Measurements from ENCODE around the gene ATXN7L2. TPM values are rescaled to one million over a fixed set of nuclear protein-coding genes. Genes with fewer than 3 reads are reported as not detected.

ATXN7L2 gene
- total and polyA plus RNA-seq, 4 donors: 0.61 to 1.7 (median 1.3) TPM

DNA sequence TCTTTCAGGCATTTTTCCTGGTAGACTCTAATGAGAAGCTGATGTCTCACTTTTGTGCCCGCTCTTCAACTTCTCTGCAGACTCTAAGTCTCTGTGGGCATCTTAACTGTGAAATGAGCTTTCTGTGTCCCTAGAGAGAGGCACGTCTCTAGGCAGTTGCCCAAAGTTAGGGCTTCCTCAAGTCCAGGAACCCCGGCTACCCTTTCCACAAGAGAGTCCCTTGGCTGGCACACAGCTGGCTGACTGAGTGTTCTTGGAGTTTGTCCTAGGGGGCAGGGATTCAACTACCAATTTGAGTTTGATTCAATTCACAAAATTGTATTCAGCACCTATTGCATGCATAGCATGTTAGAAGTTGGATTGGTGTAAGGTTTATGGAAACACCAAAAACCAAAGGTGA, 57.4 kb downstream of the ATXN7L2 start:
- Histone ChIP-seq H3K36me3 (ENCODE audit: control insufficient read depth in 4 of 4, insufficient read depth in 3 of 4, low read depth in 1 of 4, low read length in 3 of 4) (no peaks in the 10 kb centered on the region), H3K4me3 (ENCODE audit: low read depth in 1 of 3, low read length in 3 of 3) (no peak overlapping the region), H3K4me1 (ENCODE audit: control insufficient read depth in 4 of 4, insufficient read depth in 4 of 4, low read length in 3 of 4) (peaks cover 0 to 12% (median 10%) of the 10 kb centered on the region in 4 donors), H3K27me3 (ENCODE audit: control insufficient read depth in 4 of 4, insufficient read depth in 4 of 4, low read length in 3 of 4) (no peaks in the 10 kb centered on the region), H3K9me3 (ENCODE audit: control insufficient read depth in 4 of 4, low read length in 3 of 4) (no peaks in the 10 kb centered on the region), H3K27ac (ENCODE audit: low read depth in 1 of 2, low read length in 2 of 2) (no peak overlapping the region), H3K9ac (ENCODE audit: low read depth in 1 of 2, low read length in 2 of 2) (no peak overlapping the region)
- TF ChIP-seq FOXA1 (IDR thresholded peaks at IDR 0.05): no peak
- TF ChIP-seq EGR1 (IDR thresholded peaks at IDR 0.05; ENCODE audit: low read depth in 2 of 2): no peak
- TF ChIP-seq, protein P1, sequence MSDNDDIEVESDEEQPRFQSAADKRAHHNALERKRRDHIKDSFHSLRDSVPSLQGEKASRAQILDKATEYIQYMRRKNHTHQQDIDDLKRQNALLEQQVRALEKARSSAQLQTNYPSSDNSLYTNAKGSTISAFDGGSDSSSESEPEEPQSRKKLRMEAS (IDR thresholded peaks at IDR 0.05): no peak
- no peak for TF ChIP-seq JUND (IDR thresholded peaks at IDR 0.05)
- TF ChIP-seq RAD21 (IDR thresholded peaks at IDR 0.05): no peak
- TF ChIP-seq, protein P2, sequence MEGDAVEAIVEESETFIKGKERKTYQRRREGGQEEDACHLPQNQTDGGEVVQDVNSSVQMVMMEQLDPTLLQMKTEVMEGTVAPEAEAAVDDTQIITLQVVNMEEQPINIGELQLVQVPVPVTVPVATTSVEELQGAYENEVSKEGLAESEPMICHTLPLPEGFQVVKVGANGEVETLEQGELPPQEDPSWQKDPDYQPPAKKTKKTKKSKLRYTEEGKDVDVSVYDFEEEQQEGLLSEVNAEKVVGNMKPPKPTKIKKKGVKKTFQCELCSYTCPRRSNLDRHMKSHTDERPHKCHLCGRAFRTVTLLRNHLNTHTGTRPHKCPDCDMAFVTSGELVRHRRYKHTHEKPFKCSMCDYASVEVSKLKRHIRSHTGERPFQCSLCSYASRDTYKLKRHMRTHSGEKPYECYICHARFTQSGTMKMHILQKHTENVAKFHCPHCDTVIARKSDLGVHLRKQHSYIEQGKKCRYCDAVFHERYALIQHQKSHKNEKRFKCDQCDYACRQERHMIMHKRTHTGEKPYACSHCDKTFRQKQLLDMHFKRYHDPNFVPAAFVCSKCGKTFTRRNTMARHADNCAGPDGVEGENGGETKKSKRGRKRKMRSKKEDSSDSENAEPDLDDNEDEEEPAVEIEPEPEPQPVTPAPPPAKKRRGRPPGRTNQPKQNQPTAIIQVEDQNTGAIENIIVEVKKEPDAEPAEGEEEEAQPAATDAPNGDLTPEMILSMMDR (IDR thresholded peaks at IDR 0.05; ENCODE audit: low read depth, low read length, missing input control): no peak
- no peak for TF ChIP-seq SP1 (IDR thresholded peaks at IDR 0.05)
- TF ChIP-seq HNF4G (IDR thresholded peaks at IDR 0.05): no peak
- no peak for TF ChIP-seq HNF4A (conservative IDR thresholded peaks at IDR 0.05)
- TF ChIP-seq, protein P3, sequence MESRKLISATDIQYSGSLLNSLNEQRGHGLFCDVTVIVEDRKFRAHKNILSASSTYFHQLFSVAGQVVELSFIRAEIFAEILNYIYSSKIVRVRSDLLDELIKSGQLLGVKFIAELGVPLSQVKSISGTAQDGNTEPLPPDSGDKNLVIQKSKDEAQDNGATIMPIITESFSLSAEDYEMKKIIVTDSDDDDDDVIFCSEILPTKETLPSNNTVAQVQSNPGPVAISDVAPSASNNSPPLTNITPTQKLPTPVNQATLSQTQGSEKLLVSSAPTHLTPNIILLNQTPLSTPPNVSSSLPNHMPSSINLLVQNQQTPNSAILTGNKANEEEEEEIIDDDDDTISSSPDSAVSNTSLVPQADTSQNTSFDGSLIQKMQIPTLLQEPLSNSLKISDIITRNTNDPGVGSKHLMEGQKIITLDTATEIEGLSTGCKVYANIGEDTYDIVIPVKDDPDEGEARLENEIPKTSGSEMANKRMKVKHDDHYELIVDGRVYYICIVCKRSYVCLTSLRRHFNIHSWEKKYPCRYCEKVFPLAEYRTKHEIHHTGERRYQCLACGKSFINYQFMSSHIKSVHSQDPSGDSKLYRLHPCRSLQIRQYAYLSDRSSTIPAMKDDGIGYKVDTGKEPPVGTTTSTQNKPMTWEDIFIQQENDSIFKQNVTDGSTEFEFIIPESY (IDR thresholded peaks at IDR 0.05): no peak
- TF ChIP-seq, protein P4, sequence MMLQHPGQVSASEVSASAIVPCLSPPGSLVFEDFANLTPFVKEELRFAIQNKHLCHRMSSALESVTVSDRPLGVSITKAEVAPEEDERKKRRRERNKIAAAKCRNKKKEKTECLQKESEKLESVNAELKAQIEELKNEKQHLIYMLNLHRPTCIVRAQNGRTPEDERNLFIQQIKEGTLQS (IDR thresholded peaks at IDR 0.05): no peak
- TF ChIP-seq, protein P5, sequence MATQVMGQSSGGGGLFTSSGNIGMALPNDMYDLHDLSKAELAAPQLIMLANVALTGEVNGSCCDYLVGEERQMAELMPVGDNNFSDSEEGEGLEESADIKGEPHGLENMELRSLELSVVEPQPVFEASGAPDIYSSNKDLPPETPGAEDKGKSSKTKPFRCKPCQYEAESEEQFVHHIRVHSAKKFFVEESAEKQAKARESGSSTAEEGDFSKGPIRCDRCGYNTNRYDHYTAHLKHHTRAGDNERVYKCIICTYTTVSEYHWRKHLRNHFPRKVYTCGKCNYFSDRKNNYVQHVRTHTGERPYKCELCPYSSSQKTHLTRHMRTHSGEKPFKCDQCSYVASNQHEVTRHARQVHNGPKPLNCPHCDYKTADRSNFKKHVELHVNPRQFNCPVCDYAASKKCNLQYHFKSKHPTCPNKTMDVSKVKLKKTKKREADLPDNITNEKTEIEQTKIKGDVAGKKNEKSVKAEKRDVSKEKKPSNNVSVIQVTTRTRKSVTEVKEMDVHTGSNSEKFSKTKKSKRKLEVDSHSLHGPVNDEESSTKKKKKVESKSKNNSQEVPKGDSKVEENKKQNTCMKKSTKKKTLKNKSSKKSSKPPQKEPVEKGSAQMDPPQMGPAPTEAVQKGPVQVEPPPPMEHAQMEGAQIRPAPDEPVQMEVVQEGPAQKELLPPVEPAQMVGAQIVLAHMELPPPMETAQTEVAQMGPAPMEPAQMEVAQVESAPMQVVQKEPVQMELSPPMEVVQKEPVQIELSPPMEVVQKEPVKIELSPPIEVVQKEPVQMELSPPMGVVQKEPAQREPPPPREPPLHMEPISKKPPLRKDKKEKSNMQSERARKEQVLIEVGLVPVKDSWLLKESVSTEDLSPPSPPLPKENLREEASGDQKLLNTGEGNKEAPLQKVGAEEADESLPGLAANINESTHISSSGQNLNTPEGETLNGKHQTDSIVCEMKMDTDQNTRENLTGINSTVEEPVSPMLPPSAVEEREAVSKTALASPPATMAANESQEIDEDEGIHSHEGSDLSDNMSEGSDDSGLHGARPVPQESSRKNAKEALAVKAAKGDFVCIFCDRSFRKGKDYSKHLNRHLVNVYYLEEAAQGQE (IDR thresholded peaks at IDR 0.05): no peak
- TF ChIP-seq YY1 (IDR thresholded peaks at IDR 0.05): no peak
- no peak for TF ChIP-seq FOXA2 (IDR thresholded peaks at IDR 0.05)
- TF ChIP-seq TAF1 (conservative IDR thresholded peaks at IDR 0.05): no peak
- WGBS: 63% methylated on average over 3 of the region's 3 CpGs
- no peak for DNase-seq (ENCODE audit: low spot score)

Other genes with a start within 250 kb of the ATXN7L2 start
- gene CELSR2, start 234.4 kb upstream of the ATXN7L2 start, total RNA-seq: 1 to 10 TPM; 1.5 to 1.6 TPM
- under 1 TPM; 0.73 to 0.78 TPM for gene CELSR2, start 234.4 kb upstream of the ATXN7L2 start, polyA plus RNA-seq
- gene PSRC1, start 200.8 kb upstream of the ATXN7L2 start, total RNA-seq: 1 to 10 TPM in 1 of 2 donors, under 1 TPM in 1; 0.25 to 2.6 TPM
- gene PSRC1, start 200.8 kb upstream of the ATXN7L2 start, polyA plus RNA-seq: 1 to 10 TPM in 1 of 2 donors, under 1 TPM in 1; 0.76 to 1.4 TPM
- not detected for gene MYBPHL, start 176.9 kb upstream of the ATXN7L2 start, total RNA-seq
- gene MYBPHL, start 176.9 kb upstream of the ATXN7L2 start, polyA plus RNA-seq: not detected
- 10 to 100 TPM in 1 of 2 donors, 1 to 10 TPM in 1; 5.4 to 10.6 TPM for gene SORT1, start 86.0 kb upstream of the ATXN7L2 start, total RNA-seq
- 1 to 10 TPM; 1.0 to 1.3 TPM for gene SORT1, start 86.0 kb upstream of the ATXN7L2 start, polyA plus RNA-seq
- 10 to 100 TPM; 26.3 to 73.2 TPM for gene PSMA5, start 57.5 kb upstream of the ATXN7L2 start, total RNA-seq
- gene PSMA5, start 57.5 kb upstream of the ATXN7L2 start, polyA plus RNA-seq: 10 to 100 TPM; 62.5 to 88.6 TPM
- gene SYPL2, start 17.4 kb upstream of the ATXN7L2 start, total RNA-seq: 1 to 10 TPM in 1 of 2 donors, under 1 TPM in 1; 0.14 to 4.4 TPM
- gene SYPL2, start 17.4 kb upstream of the ATXN7L2 start, polyA plus RNA-seq: 1 to 10 TPM; 3.0 to 4.7 TPM
- 1 to 10 TPM; 2.5 to 2.8 TPM for gene CYB561D1, start 10.2 kb downstream of the ATXN7L2 start, total RNA-seq
- 1 to 10 TPM; 1.3 to 1.5 TPM for gene CYB561D1, start 10.2 kb downstream of the ATXN7L2 start, polyA plus RNA-seq
- 1 to 10 TPM in 1 of 2 donors, under 1 TPM in 1; 0.75 to 4.6 TPM for gene AMIGO1, start 25.8 kb downstream of the ATXN7L2 start, total RNA-seq
- 1 to 10 TPM; 1.7 to 2.0 TPM for gene AMIGO1, start 25.8 kb downstream of the ATXN7L2 start, polyA plus RNA-seq
- not detected for gene GPR61, start 56.0 kb downstream of the ATXN7L2 start, total RNA-seq
- gene GPR61, start 56.0 kb downstream of the ATXN7L2 start, polyA plus RNA-seq: under 1 TPM in 1 of 2 donors, not detected in 1; 0.32 TPM
- gene GNAI3, start 64.7 kb downstream of the ATXN7L2 start, total RNA-seq: 1 to 10 TPM; 6.4 to 6.5 TPM
- 1 to 10 TPM; 1.9 to 2.2 TPM for gene GNAI3, start 64.7 kb downstream of the ATXN7L2 start, polyA plus RNA-seq
- under 1 TPM; 0.09 to 0.17 TPM for gene GNAT2, start 135.7 kb downstream of the ATXN7L2 start, total RNA-seq
- gene GNAT2, start 135.7 kb downstream of the ATXN7L2 start, polyA plus RNA-seq: under 1 TPM in 1 of 2 donors, not detected in 1; 0.17 TPM
- 10 to 100 TPM; 19.2 to 87.4 TPM for gene AMPD2, start 135.9 kb downstream of the ATXN7L2 start, total RNA-seq
- gene AMPD2, start 135.9 kb downstream of the ATXN7L2 start, polyA plus RNA-seq: 10 to 100 TPM; 20.2 to 25.2 TPM
- 10 to 100 TPM; 12.2 to 42.8 TPM for gene GSTM4, start 172.2 kb downstream of the ATXN7L2 start, total RNA-seq
- 10 to 100 TPM; 25.5 to 36.2 TPM for gene GSTM4, start 172.2 kb downstream of the ATXN7L2 start, polyA plus RNA-seq
- 10 to 100 TPM in 1 of 2 donors, 1 to 10 TPM in 1; 7.1 to 15.1 TPM for gene GSTM2, start 184.2 kb downstream of the ATXN7L2 start, total RNA-seq
- gene GSTM2, start 184.2 kb downstream of the ATXN7L2 start, polyA plus RNA-seq: 1 to 10 TPM; 7.4 to 8.4 TPM
- gene GSTM1, start 203.9 kb downstream of the ATXN7L2 start, total RNA-seq: 100 to 1,000 TPM in 1 of 2 donors, 10 to 100 TPM in 1; 14.7 to 273 TPM
- gene GSTM1, start 203.9 kb downstream of the ATXN7L2 start, polyA plus RNA-seq: 100 to 1,000 TPM; 221 to 341 TPM
- 1 to 10 TPM in 1 of 2 donors, under 1 TPM in 1; 0.59 to 1.3 TPM for gene GSTM5, start 228.3 kb downstream of the ATXN7L2 start, total RNA-seq
- gene GSTM5, start 228.3 kb downstream of the ATXN7L2 start, polyA plus RNA-seq: 1 to 10 TPM; 1.4 to 2.8 TPM

Measured in liver (tissue), 9 donors.